Astrocyte of the cerebellum (primary cell): ENCODE data around the gene OSBPL3.

Source experiments
- DNase-seq: peaks from one replicate; pipeline ENCODE4 v3.0.0-alpha.2; 2011; ENCODE audit warnings: low read depth
- H3K4me3 ChIP-seq: 2 replicates; pipeline ENCODE4 v1.5.1; 2011; ENCODE audit warnings: mild to moderate bottlenecking, low read depth, low read length, moderate library complexity
- in situ Hi-C: cut with HindIII; loops from 2 replicates; pipeline ENCODE4 v1.10.0; 2017; ENCODE audit warnings: low sequenced_read_pairs
- TF ChIP-seq, protein P1 (sequence below): IDR thresholded peaks from 2 replicates; pipeline ENCODE4 v1.5.1; 2012; ENCODE audit warnings: low read length, low read depth, moderate library complexity, mild to moderate bottlenecking; ENCODE audit errors: missing control alignments

OSBPL3 gene

DNA sequence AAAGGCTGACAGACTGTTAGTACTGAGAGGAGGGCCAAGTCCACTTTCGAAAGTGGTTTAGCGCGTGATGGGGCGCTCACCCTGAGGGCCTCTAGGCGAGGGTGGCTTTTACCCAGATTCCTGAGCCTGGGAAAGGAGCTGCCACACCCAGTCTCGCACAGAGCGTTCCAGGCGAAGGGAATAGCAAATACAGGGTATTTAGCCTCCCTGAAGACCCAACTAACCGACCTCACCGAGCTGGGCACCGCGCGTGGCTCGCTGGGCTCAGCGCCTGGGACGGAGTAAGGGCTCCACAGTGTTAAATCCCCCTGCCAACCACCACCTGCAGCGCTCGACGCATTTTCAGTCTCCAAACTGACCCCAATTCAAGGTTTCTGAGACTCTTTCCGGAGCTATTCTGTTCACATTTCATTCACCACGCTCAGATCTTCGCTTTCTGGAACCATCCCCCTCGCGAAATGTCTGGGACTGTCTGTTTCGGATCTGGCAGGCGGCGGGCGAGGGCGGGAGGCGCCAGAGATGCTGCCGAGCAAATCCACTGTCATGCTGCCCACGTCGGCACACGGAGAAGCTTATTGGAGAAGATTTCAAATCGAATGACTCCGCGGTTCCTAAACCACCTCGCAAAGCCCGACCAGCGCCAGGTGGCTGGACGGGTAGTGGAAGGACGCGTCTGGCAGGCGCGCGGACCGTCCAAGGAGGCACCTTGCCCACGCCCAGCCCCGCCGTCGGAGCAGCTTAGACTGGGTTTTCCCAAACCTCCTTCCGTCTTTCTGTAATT lies 1.4 kb upstream of the OSBPL3 start:
- TF ChIP-seq, protein P1, sequence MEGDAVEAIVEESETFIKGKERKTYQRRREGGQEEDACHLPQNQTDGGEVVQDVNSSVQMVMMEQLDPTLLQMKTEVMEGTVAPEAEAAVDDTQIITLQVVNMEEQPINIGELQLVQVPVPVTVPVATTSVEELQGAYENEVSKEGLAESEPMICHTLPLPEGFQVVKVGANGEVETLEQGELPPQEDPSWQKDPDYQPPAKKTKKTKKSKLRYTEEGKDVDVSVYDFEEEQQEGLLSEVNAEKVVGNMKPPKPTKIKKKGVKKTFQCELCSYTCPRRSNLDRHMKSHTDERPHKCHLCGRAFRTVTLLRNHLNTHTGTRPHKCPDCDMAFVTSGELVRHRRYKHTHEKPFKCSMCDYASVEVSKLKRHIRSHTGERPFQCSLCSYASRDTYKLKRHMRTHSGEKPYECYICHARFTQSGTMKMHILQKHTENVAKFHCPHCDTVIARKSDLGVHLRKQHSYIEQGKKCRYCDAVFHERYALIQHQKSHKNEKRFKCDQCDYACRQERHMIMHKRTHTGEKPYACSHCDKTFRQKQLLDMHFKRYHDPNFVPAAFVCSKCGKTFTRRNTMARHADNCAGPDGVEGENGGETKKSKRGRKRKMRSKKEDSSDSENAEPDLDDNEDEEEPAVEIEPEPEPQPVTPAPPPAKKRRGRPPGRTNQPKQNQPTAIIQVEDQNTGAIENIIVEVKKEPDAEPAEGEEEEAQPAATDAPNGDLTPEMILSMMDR: no peak
- DNase-seq: no peak
- in situ Hi-C loops: no loop called here
- peak overlapping the region; percentile 83 for H3K4me3 ChIP-seq

DNA sequence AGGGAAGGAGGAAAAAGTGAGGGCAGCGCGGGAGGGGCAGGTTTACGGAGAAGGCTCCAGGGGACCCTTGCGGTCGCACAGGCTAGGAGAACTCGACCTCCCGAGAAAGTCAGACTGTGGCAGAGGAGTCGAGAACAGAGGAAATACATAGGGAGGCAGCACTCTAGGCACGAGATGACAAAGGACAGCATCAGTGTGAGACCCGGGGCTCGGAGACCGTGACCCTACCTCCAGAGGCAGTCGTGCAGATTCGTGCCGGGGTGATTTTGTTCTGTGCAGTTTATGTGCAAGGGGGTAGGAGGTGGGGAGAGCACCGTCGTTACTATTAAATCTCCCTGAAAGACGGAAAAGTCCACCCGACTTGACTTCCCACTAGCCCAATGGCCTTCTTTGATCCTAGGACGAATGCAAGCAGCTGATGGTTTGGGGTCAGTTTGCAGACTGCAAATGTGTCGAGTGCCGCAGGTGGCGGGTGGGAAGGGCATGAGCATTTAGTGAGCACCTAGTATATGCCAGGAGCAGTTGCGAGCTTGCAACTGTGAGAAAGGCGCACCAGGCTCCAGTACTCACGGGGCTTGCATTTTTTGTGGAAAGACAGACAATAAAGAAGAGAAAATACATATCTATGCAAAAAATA lies 674 bp upstream of the OSBPL3 start:
- TF ChIP-seq, protein P1: no peak
- H3K4me3 ChIP-seq: peak overlapping the region; percentile 83
- in situ Hi-C loops: no loop called here
- DNase-seq: no peak

DNA sequence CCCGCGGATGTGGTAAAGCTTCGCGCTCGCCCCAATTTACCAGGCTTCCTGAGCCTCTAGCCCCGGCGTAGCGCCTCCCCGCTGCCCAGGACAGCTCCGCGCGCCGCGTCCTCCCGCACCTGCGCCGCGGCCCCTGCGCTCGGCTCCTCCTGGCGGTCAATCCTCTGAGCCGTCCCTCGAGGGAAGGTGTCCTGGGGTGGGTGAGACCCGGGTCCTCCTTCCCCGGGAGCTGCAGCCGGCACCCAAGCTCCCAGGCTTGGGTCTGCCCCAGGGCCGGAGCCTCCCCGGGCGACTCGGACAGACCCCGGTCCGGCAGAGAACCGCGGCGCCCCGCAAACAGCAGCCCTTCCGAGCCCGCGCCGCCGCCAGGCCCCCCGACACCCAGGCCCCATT lies 512 bp downstream of the OSBPL3 start:
- TF ChIP-seq, protein P1: peak; percentile 65
- DNase-seq: no peak
- in situ Hi-C loops: no loop called here
- H3K4me3 ChIP-seq: peak overlapping the region; percentile 83

DNA sequence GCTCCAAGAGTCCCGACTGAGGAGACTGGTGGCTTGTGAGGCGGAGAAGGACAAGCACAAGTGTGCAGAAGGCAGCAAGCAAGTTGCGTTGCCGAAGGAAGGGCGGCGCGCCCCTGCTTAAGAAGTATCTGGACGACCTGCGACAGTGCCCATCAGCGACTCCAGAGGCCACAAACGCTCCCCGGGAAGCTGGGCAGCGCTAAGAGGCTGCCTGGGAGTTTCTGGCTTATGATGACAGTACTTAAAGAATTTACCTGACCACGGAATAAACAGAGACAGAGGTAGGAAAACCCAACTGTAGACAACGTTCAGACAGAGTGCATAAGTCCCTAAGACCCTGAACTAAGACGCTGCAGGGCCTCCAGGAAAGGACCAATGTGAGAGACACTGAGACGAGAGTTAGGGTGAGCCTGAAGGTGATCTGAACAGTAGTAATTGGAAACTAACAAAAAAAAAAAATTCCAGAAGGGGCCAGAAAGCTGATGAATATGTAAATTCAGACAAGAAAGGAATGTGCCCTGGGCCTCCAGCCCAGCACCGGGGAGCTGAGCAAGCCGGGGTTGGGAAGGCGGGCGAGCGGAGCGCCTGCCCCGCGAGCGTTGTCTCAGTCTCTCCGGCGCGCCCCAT lies 1.0 kb downstream of the OSBPL3 start:
- in situ Hi-C loops: no loop called here
- H3K4me3 ChIP-seq: peak overlapping the region; percentile 83
- peak; percentile 53 for DNase-seq
- TF ChIP-seq, protein P1: no peak

DNA sequence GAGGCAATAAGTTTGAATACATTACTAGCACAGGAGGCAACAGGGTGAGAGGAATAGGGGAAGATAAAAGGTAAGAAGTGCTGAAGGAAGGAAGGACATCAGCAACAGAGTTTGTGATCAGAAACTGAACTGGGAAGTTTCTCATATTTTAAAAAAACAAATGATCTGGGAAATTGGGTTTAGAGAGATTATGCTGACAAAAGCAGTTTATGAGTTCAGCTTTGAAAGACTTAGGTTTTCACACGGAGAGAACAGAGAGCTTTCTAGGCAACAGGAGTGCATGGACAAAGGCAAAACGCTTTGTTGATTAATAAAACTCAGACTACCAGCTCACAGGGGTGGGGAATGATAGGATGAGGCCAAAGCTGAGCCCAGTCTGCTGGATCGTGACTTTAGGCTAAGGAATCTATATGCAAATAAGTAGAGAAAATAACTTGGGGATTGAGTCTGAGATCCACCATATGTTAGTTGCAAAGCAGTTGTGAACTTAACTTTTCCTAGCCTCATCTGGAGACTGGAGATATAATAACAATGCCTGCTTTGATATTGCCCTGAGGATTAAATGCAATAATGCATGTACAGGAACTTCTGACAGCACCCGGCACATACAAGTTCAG lies 4.2 kb downstream of the OSBPL3 start:
- DNase-seq: no peak
- in situ Hi-C loops: no loop called here
- TF ChIP-seq, protein P1: no peak
- H3K4me3 ChIP-seq: no peak overlapping the region

DNA sequence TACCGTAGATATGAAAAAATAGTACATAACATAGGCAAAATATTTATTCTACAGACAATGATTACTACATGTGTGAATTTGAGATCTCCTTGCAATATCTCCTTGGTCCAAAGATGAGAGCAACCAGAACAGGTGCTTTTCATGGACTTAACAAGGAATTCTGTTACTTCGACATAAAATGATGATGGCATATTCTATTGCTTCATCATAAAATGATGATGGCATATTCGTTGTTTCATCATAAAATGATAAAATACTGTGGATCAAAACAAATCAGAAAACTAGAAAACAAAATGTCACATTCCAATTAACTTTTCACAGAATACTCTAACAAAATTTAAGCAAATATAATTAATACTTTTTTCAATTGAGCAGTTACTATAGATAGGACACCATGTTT lies 4.8 kb downstream of the OSBPL3 start:
- TF ChIP-seq, protein P1: no peak

More for the DNA sequence above, 4.8 kb downstream of the OSBPL3 start:
- no peak overlapping the region for H3K4me3 ChIP-seq
- in situ Hi-C loops: no loop called here
- DNase-seq: no peak
